OCI-LY3 (cell line): ENCODE results near the gene DHX15.

ENCODE experiments used
- H2AFZ ChIP-seq: fragments of 200-600, 300-600 bp; shearing (Covaris generic); 2 replicates; pipeline ENCODE4 v1.6.0; 2014; ENCODE audit warnings: antibody characterized with exemption, low read depth, low read length
- H3K27ac ChIP-seq: fragments of 200-600, 300-600 bp; sonication (generic); 2 replicates; pipeline ENCODE4 v1.5.1; 2014; ENCODE audit warnings: mild to moderate bottlenecking, low read length, moderate library complexity, mixed read lengths
- H3K27me3 ChIP-seq: fragments of 200-600, 300-600 bp; sonication (generic); 2 replicates; pipeline ENCODE4 v1.6.1; 2014; ENCODE audit warnings: low read depth, low read length, mixed read lengths
- H3K36me3 ChIP-seq: fragments of 200-600, 300-600 bp; sonication (generic); replicated peaks from 2 replicates; pipeline ENCODE3; 2014; ENCODE audit warnings: low read depth, low read length, mixed read lengths
- H3K4me1 ChIP-seq: fragments of 300-600, 200-600 bp; sonication (generic); 2 replicates; pipeline ENCODE4 v1.6.1; 2014; ENCODE audit warnings: low read length, mixed read lengths
- H3K4me2 ChIP-seq: fragments of 200-600, 300-600 bp; sonication (generic); 2 replicates; pipeline ENCODE4 v1.6.1; 2014; ENCODE audit warnings: low read length, mixed read lengths
- H3K4me3 ChIP-seq: fragments of 300-600, 200-600 bp; sonication (generic); 2 replicates; pipeline ENCODE4 v1.5.1; 2014; ENCODE audit warnings: antibody characterized with exemption, mild to moderate bottlenecking, low read length, moderate library complexity
- H3K79me2 ChIP-seq: fragments of 300-600, 200-600 bp; shearing (Covaris generic); 2 replicates; pipeline ENCODE4 v1.6.1; 2014; ENCODE audit warnings: mild to moderate bottlenecking, low read length, mixed read lengths
- H3K9ac ChIP-seq: fragments of 300-600, 200-600 bp; shearing (Covaris generic); 2 replicates; pipeline ENCODE4 v1.6.0; 2014; ENCODE audit warnings: mild to moderate bottlenecking, low read length, moderate library complexity
- H3K9me3 ChIP-seq: fragments of 200-600, 300-600 bp; shearing (Covaris generic); 2 replicates; pipeline ENCODE4 v1.6.1; 2014; ENCODE audit warnings: low read length, mixed read lengths; ENCODE audit not compliant: insufficient read depth
- H4K20me1 ChIP-seq: fragments of 200-600, 300-600 bp; sonication (generic); 2 replicates; pipeline ENCODE4 v1.6.1; 2016; ENCODE audit warnings: low read length, mixed read lengths; ENCODE audit not compliant: insufficient read depth
- CTCF ChIP-seq: fragments of 200-600, 300-600 bp; sonication (generic); IDR thresholded peaks from 2 replicates; pipeline ENCODE4 v1.5.1; 2014; ENCODE audit warnings: antibody characterized with exemption, low read length, low read depth
- EZH2phosphoT487 ChIP-seq: fragments of 200-600 bp; shearing (Covaris generic); IDR thresholded peaks from 2 replicates; pipeline ENCODE4 v1.6.1; 2018; ENCODE audit warnings: antibody characterized with exemption, mixed run types, low read depth

Gene DHX15

GRCh38 chr4:24519649-24520048, 64.7 kb downstream of the DHX15 start:
- H4K20me1 ChIP-seq = peaks cover 53% of the 10 kb centered on the region
- H3K27ac ChIP-seq = no peak overlapping the region
- no peak overlapping the region for H2AFZ ChIP-seq
- TF ChIP-seq EZH2phosphoT487 (no peak), CTCF (no peak)
- no peaks in the 10 kb centered on the region for H3K9me3 ChIP-seq
- H3K9ac ChIP-seq = no peak overlapping the region
- no peaks in the 10 kb centered on the region for H3K27me3 ChIP-seq
- no peaks in the 10 kb centered on the region for H3K4me1 ChIP-seq
- peaks cover 59% of the 10 kb centered on the region for H3K36me3 ChIP-seq
- no peak overlapping the region for H3K4me3 ChIP-seq
- H3K4me2 ChIP-seq = no peak overlapping the region
- peaks cover 55% of the 10 kb centered on the region for H3K79me2 ChIP-seq

- no peak overlapping the region for H3K4me2 ChIP-seq
- no peak overlapping the region for H3K27ac ChIP-seq
- H3K9ac ChIP-seq = no peak overlapping the region
- peaks cover 56% of the 10 kb centered on the region for H3K36me3 ChIP-seq
- peaks cover 43% of the 10 kb centered on the region for H4K20me1 ChIP-seq
- no peak overlapping the region for H3K4me3 ChIP-seq
- H3K4me1 ChIP-seq = no peaks in the 10 kb centered on the region
- no peaks in the 10 kb centered on the region for H3K27me3 ChIP-seq
- H2AFZ ChIP-seq = no peak overlapping the region
- H3K9me3 ChIP-seq = no peaks in the 10 kb centered on the region
- peaks cover 36% of the 10 kb centered on the region for H3K79me2 ChIP-seq
- TF ChIP-seq EZH2phosphoT487 (no peak), CTCF (no peak)
Measured at GRCh38 chr4:24517676-24518075, 66.7 kb downstream of the DHX15 start.

GRCh38 chr4:24516926-24517325, 67.4 kb downstream of the DHX15 start:
- TF ChIP-seq CTCF = no peak
- peaks cover 55% of the 10 kb centered on the region for H3K36me3 ChIP-seq
- peaks cover 29% of the 10 kb centered on the region for H3K79me2 ChIP-seq
- H3K27me3 ChIP-seq = no peaks in the 10 kb centered on the region
- H3K9me3 ChIP-seq = no peaks in the 10 kb centered on the region
- H3K9ac ChIP-seq = no peak overlapping the region
- H4K20me1 ChIP-seq = peaks cover 35% of the 10 kb centered on the region
- H3K4me2 ChIP-seq = no peak overlapping the region
- H3K4me3 ChIP-seq = no peak overlapping the region
- H2AFZ ChIP-seq = no peak overlapping the region
- H3K27ac ChIP-seq = no peak overlapping the region
- no peaks in the 10 kb centered on the region for H3K4me1 ChIP-seq

- no peak overlapping the region for H2AFZ ChIP-seq
Measured at GRCh38 chr4:24515698-24516097, 68.7 kb downstream of the DHX15 start.

More at GRCh38 chr4:24515698-24516097, 68.7 kb downstream of the DHX15 start:
- no peak overlapping the region for H3K27ac ChIP-seq
- peaks cover 54% of the 10 kb centered on the region for H3K36me3 ChIP-seq
- TF ChIP-seq CTCF = no peak
- TF ChIP-seq EZH2phosphoT487 = no peak
- no peaks in the 10 kb centered on the region for H3K4me1 ChIP-seq
- peaks cover 26% of the 10 kb centered on the region for H4K20me1 ChIP-seq
- H3K79me2 ChIP-seq = peaks cover 19% of the 10 kb centered on the region
- H3K9me3 ChIP-seq = no peaks in the 10 kb centered on the region
- no peak overlapping the region for H3K9ac ChIP-seq
- no peak overlapping the region for H3K4me3 ChIP-seq
- H3K27me3 ChIP-seq = no peaks in the 10 kb centered on the region
- no peak overlapping the region for H3K4me2 ChIP-seq
